Thoracic aorta (tissue), 2 donors: Measurements from ENCODE around the gene ARMH1. TPM values are rescaled to one million over a fixed set of nuclear protein-coding genes. Genes with fewer than 3 reads are reported as not detected.

Source experiments
- ATAC-seq: fragments of 150-250 bp; one replicate; pipeline ENCODE4 v1.8.0; 2017; ENCODE audit warnings: low read depth; ENCODE audit not compliant: insufficient number of reproducible peaks, low FRiP score
- DNase-seq: peaks from one replicate; pipeline ENCODE4 v3.0.0-alpha.2; 2020; ENCODE audit warnings: low spot score
- H3K27ac ChIP-seq, 2 donors: fragments of 200-600 bp; sonication (generic); 1 replicate in 1 of 2; 2 replicates in 1 of 2; pipeline ENCODE4 v1.5.1; 2016; ENCODE audit warnings: mild to moderate bottlenecking in 2 of 2, moderate library complexity in 2 of 2
- H3K27me3 ChIP-seq: fragments of 200-600 bp; sonication (generic); replicated peaks from 2 replicates; pipeline ENCODE4 v1.6.0; 2016; ENCODE audit warnings: mild to moderate bottlenecking; ENCODE audit not compliant: insufficient read depth
- H3K36me3 ChIP-seq: fragments of 200-600 bp; sonication (generic); one replicate; pipeline ENCODE4 v1.5.1; 2016
- H3K4me1 ChIP-seq, 2 donors: fragments of 200-600 bp; sonication (generic); 1 replicate in 1 of 2; 2 replicates in 1 of 2; pipeline versions ENCODE4 v1.5.1 to v1.6.0; 2016; ENCODE audit warnings: low read depth in 2 of 2, mild to moderate bottlenecking in 1 of 2; ENCODE audit not compliant: control insufficient read depth in 1 of 2
- H3K4me3 ChIP-seq: fragments of 200-600 bp; sonication (generic); 2 replicates; pipeline ENCODE4 v1.5.1; 2016; ENCODE audit warnings: mild to moderate bottlenecking
- H3K9me3 ChIP-seq: fragments of 200-600 bp; sonication (generic); 2 replicates; pipeline ENCODE4 v1.5.1; 2016
- total RNA-seq, 2 donors: library from RNA; depleted of rRNA; stranded (reverse); fragments of >200 nt; gene quantifications; one replicate each; pipeline versions ENCODE4 v1.1.0 to v1.2.3, GENCODE V29; 2016
- TF ChIP-seq, protein P1 (sequence below): fragments of 200-600 bp; sonication (generic); IDR thresholded peaks from one replicate; pipeline ENCODE4 v1.5.1; 2019; ENCODE audit warnings: antibody characterized with exemption

ARMH1 gene
- total RNA-seq, 2 donors from 2014 or later: 0.81 to 5.8 TPM

DNA sequence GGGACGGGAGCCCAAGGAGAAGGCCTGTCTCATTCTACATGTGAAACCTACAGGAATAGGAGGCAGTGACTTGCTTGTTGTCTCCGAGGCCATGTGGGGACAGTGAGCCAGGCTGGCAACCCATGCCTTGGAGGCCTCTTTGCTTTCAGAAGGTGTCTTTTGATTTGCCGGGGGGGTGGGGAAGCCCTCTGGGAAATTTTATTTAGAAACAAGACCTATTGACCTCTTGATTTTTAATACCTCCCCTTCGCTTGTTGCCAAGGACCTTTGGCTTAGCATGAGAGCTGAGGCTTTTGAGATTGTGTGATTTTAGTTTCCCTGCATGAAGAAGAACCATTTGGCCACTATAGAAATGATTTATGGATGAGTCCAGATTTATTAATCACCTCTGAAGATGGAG, 4.1 kb downstream of the ARMH1 start:
- DNase-seq (no peak), ATAC-seq (no peak)
- no peaks in the 10 kb centered on the region for H3K9me3 ChIP-seq
- no peak overlapping the region for H3K4me3 ChIP-seq
- H3K36me3 ChIP-seq: no peaks in the 10 kb centered on the region
- H3K27ac ChIP-seq: no peak overlapping the region
- TF ChIP-seq, protein P1, sequence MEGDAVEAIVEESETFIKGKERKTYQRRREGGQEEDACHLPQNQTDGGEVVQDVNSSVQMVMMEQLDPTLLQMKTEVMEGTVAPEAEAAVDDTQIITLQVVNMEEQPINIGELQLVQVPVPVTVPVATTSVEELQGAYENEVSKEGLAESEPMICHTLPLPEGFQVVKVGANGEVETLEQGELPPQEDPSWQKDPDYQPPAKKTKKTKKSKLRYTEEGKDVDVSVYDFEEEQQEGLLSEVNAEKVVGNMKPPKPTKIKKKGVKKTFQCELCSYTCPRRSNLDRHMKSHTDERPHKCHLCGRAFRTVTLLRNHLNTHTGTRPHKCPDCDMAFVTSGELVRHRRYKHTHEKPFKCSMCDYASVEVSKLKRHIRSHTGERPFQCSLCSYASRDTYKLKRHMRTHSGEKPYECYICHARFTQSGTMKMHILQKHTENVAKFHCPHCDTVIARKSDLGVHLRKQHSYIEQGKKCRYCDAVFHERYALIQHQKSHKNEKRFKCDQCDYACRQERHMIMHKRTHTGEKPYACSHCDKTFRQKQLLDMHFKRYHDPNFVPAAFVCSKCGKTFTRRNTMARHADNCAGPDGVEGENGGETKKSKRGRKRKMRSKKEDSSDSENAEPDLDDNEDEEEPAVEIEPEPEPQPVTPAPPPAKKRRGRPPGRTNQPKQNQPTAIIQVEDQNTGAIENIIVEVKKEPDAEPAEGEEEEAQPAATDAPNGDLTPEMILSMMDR: no peak
- no peaks in the 10 kb centered on the region for H3K27me3 ChIP-seq
- H3K4me1 ChIP-seq: peaks cover 6 to 9% of the 10 kb centered on the region in 2 donors

GRCh38 chr1:44679468-44679867, 5.0 kb downstream of the ARMH1 start:
- Histone ChIP-seq H3K27me3 (no peaks in the 10 kb centered on the region), H3K27ac (no peak overlapping the region), H3K36me3 (no peaks in the 10 kb centered on the region), H3K4me3 (no peak overlapping the region), H3K9me3 (no peaks in the 10 kb centered on the region), H3K4me1 (peaks cover 6 to 9% of the 10 kb centered on the region in 2 donors)
- ATAC-seq: no peak
- TF ChIP-seq, protein P1: no peak
- no peak for DNase-seq

DNA sequence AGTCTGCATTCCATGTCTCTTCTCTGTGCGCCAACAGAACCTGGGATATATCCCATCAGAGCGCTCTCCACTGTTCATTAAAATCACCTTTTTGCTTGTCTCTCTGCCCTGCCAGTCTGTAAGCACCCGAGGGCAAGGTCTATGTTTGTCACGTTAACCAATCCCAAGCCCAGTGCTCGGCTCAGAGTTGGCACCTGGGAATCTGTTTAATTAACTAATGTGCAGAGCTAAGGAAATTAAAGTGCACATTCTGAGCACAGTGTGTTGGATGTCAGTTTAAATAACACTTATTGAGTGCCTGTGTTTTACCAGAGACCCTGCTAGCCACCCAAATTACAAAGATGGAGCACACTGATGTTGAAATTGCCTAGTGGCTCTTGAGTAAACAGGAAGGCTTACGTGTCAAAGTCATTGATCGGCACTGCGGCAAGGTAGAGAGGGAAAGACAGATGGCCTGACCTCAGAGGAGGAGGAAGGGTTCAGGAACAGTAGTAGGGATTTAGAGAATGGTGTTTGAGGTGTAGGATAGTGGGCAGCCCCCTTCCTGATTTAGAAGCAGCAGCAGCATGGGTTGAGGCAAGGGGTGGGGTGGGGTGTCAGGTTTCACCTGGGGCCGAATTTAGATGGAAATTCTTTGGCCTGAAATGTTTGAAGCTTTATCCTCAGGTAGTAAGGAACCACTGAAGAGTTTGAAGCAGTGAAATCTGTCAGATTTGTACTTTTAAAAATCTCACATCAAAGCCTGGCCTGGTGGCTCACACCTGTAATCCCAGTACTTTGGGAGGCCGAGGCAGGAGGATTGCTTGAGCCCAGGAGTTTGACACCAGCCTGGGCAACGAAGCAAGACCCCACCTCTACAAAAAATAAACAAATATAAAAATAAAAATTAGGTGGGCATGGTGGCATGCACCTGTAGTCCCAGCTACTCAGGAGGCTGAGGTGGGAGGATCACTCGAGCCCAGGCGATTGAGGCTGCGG, 7.7 kb downstream of the ARMH1 start:
- Histone ChIP-seq H3K36me3 (no peaks in the 10 kb centered on the region), H3K4me3 (no peak overlapping the region), H3K9me3 (no peaks in the 10 kb centered on the region), H3K27me3 (no peaks in the 10 kb centered on the region), H3K27ac (no peak overlapping the region), H3K4me1 (peaks cover 0 to 3% of the 10 kb centered on the region in 2 donors)
- ATAC-seq (no peak), DNase-seq (no peak)
- TF ChIP-seq, protein P1: no peak

- H3K27me3 ChIP-seq: no peaks in the 10 kb centered on the region
- H3K27ac ChIP-seq: no peak overlapping the region
- ATAC-seq (no peak), DNase-seq (no peak)
- no peaks in the 10 kb centered on the region for H3K36me3 ChIP-seq
- no peaks in the 10 kb centered on the region for H3K4me1 ChIP-seq
- H3K4me3 ChIP-seq: no peak overlapping the region
- TF ChIP-seq, protein P1: no peak
- no peaks in the 10 kb centered on the region for H3K9me3 ChIP-seq
Observed at GRCh38 chr1:44682883-44683265, 8.4 kb downstream of the ARMH1 start.

DNA sequence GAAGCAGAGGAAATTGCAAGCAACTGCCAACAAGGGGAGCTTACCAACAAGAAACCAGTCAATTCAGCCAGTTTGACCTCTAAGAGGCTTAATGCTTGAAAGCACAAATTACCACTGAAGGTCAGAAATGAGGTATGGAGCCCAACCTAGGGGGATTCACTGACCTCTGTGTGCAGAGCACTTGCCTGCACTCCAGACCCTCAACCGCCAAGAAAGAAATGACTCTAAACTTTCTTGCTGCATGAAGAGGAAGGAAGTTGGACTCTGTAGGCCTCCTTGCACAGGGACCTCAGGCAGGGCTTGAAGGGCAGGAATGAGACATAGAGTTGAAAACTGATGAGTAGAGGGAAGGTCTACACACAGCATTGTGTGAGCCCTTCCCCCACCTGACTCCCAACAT, 10.0 kb downstream of the ARMH1 start:
- no peak for ATAC-seq
- DNase-seq: no peak

More for the DNA sequence above, 10.0 kb downstream of the ARMH1 start:
- Histone ChIP-seq H3K9me3 (no peaks in the 10 kb centered on the region), H3K4me1 (no peaks in the 10 kb centered on the region), H3K27me3 (no peaks in the 10 kb centered on the region), H3K27ac (no peak overlapping the region), H3K4me3 (no peak overlapping the region), H3K36me3 (no peaks in the 10 kb centered on the region)
- TF ChIP-seq, protein P1: no peak
